NCI-H1417 treated with DMSO at 0.1 percent for 48 hours (cell line): ENCODE data around the gene PJA2.
A peak's percentile ranks its signal among the peaks of the same experiment; 100 is the strongest.

Source experiments
- DNase-seq: peaks from one replicate; lab custom pipeline; 2025; lab: John Stamatoyannopoulos, UW

The PJA2 gene

GRCh38 chr5:109408991-109409843, 557 bp downstream of the PJA2 start:
- peak; percentile 21 for DNase-seq

- no peak for DNase-seq
These were observed 1.9 kb downstream of the PJA2 start for GRCh38 chr5:109407913-109408312.

GRCh38 chr5:109406719-109407118, 3.1 kb downstream of the PJA2 start:
- no peak for DNase-seq

- no peak for DNase-seq
These were observed 5.3 kb downstream of the PJA2 start for GRCh38 chr5:109404428-109404960.

GRCh38 chr5:109403469-109403868, 6.3 kb downstream of the PJA2 start:
- DNase-seq = no peak

GRCh38 chr5:109399092-109399759, 10.5 kb downstream of the PJA2 start:
- DNase-seq = no peak

GRCh38 chr5:109396965-109397364, 12.8 kb downstream of the PJA2 start:
- no peak for DNase-seq

GRCh38 chr5:109394806-109395205, 15.0 kb downstream of the PJA2 start:
- DNase-seq = no peak

GRCh38 chr5:109390188-109390587, 19.6 kb downstream of the PJA2 start:
- no peak for DNase-seq

- no peak for DNase-seq
These were observed 21.4 kb downstream of the PJA2 start for GRCh38 chr5:109388407-109388806.

GRCh38 chr5:109387408-109387974, 22.3 kb downstream of the PJA2 start:
- no peak for DNase-seq

GRCh38 chr5:109378095-109378494, 31.7 kb downstream of the PJA2 start:
- no peak for DNase-seq

GRCh38 chr5:109374625-109375024, 35.1 kb downstream of the PJA2 start:
- DNase-seq = no peak

GRCh38 chr5:109373932-109374331, 35.8 kb downstream of the PJA2 start:
- DNase-seq = no peak

GRCh38 chr5:109370343-109370742, 39.4 kb downstream of the PJA2 start:
- DNase-seq = no peak

- DNase-seq = no peak
These were observed 44.1 kb downstream of the PJA2 start for GRCh38 chr5:109365653-109366052.

- no peak for DNase-seq
These were observed 44.8 kb downstream of the PJA2 start for GRCh38 chr5:109364977-109365376.

- DNase-seq = no peak
These were observed 50.1 kb downstream of the PJA2 start for GRCh38 chr5:109359642-109360041.

- no peak for DNase-seq
These were observed 52.0 kb downstream of the PJA2 start for GRCh38 chr5:109357807-109358206.

GRCh38 chr5:109354761-109355160, 55.0 kb downstream of the PJA2 start:
- DNase-seq = no peak

- DNase-seq = no peak
These were observed 57.5 kb downstream of the PJA2 start for GRCh38 chr5:109351988-109352864.
